GM12873 (cell line): Measurements from ENCODE around the gene PIEZO1.

ENCODE experiments used
- TF ChIP-seq, protein P1 (sequence below): IDR thresholded peaks from 2 replicates; pipeline ENCODE4 v1.5.1; 2012; ENCODE audit warnings: low read depth, mild to moderate bottlenecking, moderate library complexity, low read length, control low read depth; ENCODE audit not compliant: insufficient read depth; ENCODE audit errors: missing control alignments

The PIEZO1 gene, protein sequence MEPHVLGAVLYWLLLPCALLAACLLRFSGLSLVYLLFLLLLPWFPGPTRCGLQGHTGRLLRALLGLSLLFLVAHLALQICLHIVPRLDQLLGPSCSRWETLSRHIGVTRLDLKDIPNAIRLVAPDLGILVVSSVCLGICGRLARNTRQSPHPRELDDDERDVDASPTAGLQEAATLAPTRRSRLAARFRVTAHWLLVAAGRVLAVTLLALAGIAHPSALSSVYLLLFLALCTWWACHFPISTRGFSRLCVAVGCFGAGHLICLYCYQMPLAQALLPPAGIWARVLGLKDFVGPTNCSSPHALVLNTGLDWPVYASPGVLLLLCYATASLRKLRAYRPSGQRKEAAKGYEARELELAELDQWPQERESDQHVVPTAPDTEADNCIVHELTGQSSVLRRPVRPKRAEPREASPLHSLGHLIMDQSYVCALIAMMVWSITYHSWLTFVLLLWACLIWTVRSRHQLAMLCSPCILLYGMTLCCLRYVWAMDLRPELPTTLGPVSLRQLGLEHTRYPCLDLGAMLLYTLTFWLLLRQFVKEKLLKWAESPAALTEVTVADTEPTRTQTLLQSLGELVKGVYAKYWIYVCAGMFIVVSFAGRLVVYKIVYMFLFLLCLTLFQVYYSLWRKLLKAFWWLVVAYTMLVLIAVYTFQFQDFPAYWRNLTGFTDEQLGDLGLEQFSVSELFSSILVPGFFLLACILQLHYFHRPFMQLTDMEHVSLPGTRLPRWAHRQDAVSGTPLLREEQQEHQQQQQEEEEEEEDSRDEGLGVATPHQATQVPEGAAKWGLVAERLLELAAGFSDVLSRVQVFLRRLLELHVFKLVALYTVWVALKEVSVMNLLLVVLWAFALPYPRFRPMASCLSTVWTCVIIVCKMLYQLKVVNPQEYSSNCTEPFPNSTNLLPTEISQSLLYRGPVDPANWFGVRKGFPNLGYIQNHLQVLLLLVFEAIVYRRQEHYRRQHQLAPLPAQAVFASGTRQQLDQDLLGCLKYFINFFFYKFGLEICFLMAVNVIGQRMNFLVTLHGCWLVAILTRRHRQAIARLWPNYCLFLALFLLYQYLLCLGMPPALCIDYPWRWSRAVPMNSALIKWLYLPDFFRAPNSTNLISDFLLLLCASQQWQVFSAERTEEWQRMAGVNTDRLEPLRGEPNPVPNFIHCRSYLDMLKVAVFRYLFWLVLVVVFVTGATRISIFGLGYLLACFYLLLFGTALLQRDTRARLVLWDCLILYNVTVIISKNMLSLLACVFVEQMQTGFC (N-terminal part only)

DNA sequence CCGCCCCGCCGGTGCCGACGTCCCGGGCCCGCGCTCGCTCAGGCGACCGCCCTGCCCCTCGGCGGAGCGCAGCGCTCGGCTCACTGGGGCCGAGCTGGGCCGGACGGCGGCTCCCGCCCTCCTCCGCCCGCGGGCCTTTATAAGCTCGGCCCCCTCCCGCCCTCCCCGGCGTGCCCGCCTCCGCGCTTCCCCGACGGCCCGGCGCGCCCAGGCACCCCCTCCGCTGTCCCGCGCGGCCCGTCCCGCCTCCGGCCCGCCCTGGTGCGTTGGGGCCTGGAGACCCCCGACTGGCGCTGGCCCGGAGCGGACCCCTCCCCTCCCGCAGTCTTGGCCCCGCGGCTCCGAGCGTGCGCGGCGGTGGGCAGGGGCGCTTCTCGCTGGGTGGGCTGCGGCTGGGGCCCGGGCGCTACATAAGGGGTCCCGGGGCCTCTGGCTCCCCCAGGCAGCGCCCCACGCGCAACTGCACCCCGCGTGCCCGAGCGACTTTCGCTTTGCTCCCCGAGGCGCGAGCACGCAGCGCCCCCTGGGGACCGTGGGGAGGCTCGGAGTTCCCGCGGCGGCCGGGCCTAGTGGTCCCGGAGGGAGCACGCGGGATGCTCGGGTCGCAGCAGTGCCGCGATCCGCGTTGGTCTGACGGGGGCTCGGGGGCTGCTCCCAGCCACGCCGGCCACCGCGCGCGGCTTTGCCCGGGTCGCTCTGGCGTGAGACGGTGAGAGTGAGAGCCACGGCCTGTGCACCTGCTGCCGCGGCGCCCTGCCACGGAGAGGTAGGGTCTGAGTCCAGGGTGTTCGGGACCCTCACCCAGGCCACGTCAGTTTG, at the start of gene PIEZO1:
PIEZO1 (minus strand) TSS at position 115 of the 819 bp plus-strand sequence. CDS start 256 bp downstream, outside the sequence.
- TF ChIP-seq, protein P1, sequence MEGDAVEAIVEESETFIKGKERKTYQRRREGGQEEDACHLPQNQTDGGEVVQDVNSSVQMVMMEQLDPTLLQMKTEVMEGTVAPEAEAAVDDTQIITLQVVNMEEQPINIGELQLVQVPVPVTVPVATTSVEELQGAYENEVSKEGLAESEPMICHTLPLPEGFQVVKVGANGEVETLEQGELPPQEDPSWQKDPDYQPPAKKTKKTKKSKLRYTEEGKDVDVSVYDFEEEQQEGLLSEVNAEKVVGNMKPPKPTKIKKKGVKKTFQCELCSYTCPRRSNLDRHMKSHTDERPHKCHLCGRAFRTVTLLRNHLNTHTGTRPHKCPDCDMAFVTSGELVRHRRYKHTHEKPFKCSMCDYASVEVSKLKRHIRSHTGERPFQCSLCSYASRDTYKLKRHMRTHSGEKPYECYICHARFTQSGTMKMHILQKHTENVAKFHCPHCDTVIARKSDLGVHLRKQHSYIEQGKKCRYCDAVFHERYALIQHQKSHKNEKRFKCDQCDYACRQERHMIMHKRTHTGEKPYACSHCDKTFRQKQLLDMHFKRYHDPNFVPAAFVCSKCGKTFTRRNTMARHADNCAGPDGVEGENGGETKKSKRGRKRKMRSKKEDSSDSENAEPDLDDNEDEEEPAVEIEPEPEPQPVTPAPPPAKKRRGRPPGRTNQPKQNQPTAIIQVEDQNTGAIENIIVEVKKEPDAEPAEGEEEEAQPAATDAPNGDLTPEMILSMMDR = peak; percentile 79

DNA sequence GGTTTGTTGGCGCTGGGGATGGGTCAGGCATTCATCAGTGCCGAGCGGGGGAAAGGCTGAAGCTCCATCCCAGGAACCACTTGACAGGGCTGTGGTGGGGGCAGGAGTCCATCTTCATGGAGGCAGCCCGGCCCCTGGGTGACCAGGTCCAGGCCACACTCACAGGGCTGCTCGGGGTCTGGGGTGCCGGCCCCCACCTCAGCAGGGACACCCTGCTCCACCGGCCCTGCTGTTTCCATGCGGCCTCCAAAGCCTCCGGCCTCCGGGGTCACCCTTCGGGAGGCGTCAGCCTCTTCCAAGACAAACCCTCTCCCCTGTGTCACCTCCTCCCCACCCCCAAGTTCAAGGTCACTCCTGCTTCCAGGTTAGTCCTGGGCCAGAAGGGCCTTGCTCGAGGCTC, 49.6 kb upstream of the PIEZO1 start:
- TF ChIP-seq, protein P1 = no peak

DNA sequence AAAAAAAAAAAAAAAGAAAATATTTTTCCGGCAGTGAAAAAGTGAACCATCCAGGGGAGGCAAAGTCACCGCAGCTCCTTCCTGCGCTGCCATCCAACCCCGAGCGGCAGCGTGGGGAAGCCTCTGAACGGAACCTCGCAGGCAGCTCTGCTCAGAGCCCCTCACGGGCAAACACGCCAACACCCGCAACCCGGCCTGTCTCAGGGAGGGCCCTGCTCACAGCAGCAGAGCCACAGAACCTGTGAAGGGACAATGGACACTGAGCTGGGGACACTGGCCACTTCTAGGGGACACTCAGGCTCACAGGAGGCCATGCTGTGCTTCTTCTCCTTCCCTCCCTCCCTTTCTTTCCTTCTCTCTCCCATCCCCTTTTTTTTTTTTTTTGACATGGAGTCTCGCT, 48.1 kb upstream of the PIEZO1 start:
- TF ChIP-seq, protein P1 = no peak

DNA sequence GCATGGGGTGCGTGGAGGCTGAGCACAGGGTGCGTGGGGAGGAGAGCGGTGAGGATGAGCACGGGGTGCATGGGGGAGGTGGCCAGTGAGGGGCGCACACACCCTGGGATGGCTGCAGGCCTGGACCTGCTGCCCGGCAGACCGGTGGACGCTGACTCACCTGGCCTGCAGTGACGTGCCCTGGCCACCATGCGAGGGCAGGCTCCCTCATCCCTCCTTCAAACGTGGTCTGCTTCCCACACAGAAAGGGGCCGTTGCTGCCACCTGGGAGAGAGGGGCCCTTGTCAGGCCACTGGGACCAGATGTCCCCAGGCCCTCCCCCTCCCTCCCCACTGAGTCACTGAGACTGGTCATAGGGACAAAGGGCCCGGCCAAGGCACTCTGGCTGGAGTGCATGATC, 46.8 kb upstream of the PIEZO1 start:
- TF ChIP-seq, protein P1 = no peak

DNA sequence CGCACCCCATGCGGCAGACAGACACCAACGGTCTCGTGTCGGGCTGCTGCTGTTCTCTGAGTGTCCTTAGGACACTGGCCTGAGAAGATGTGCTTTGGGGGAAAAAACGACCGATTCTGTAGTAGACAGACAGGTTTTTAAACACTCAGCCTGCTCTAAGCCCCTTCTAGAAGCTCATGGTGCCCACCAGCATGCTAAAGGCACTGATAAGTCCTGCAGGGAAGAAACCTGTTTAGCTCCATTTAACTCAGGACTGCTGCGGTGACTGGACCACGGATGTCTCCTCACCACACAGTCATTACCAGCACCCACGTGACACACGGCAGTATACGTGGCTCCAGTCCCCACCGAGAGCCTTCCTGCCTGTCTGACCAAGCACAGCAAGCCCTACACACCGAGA, 45.8 kb upstream of the PIEZO1 start:
- TF ChIP-seq, protein P1 = no peak

DNA sequence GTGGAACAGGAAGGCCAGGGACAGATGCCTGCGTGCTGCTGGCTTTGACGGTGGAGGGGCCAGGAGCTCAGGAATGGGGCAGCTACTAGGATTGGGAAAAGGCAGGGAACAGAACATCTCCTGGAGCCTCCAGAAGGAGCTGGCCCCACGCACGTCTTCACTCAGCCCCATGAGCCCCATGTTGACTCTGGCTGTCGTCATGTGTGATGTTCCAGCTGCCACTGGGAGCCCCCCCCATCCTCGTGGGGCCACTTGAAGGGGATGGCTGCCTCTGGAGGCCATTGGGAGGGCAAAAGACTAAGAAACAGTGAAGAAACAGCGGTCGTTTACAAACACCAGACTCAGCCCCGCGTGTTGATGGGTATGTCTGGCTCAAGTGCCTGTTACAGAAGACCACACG, 45.2 kb upstream of the PIEZO1 start:
- TF ChIP-seq, protein P1 = no peak
